WTC11 (cell line): ENCODE data around the gene UCHL1. TPM values are rescaled to one million over a fixed set of nuclear protein-coding genes. Genes with fewer than 3 reads are reported as not detected.

Source experiments
- ATAC-seq: fragments of 200-7000 bp; cut with Tn5 transposase; 2 replicates; pipeline ENCODE4 v1.10.0; 2021; ENCODE audit warnings: mild to moderate bottlenecking, moderate library complexity
- Bru-seq: library from RNA; stranded (reverse); fragments of 400-500 nt; gene quantifications from one replicate; lab custom pipeline; 2021; lab: Mats Ljungman, UMichigan
- CTCF ChIA-PET: fragments of 300-600 bp; sonication (Branson Sonifier 250); formaldehyde crosslinking; loops from one replicate; lab custom pipeline; 2021; ENCODE audit warnings: antibody characterized with exemption; lab: Charles Lee
- POLR2A ChIA-PET: fragments of 350-600 bp; sonication (Branson Sonifier 250); formaldehyde crosslinking; loops from one replicate; lab custom pipeline; 2021; ENCODE audit warnings: antibody characterized with exemption; lab: Charles Lee
- DNase-seq: peaks from one replicate; pipeline ENCODE4 v3.0.0; 2021; ENCODE audit warnings: low spot score
- H3K27ac Mint-ChIP-seq: 2 replicates; pipeline ENCODE4 v1.8.0; 2021; ENCODE audit warnings: mixed read lengths
- H3K27me3 Mint-ChIP-seq: 2 replicates; pipeline ENCODE4 v1.8.0; 2021; ENCODE audit warnings: low read depth, mild to moderate bottlenecking, moderate library complexity, mixed read lengths
- H3K36me3 Mint-ChIP-seq: 2 replicates; pipeline ENCODE4 v1.8.0; 2021; ENCODE audit warnings: mixed read lengths
- H3K4me1 Mint-ChIP-seq: 2 replicates; pipeline ENCODE4 v1.8.0; 2022; ENCODE audit warnings: mixed read lengths
- H3K4me3 Mint-ChIP-seq: 2 replicates; pipeline ENCODE4 v1.8.0; 2021; ENCODE audit warnings: mild to moderate bottlenecking, moderate library complexity, mixed read lengths
- H3K9me3 Mint-ChIP-seq: 2 replicates; pipeline ENCODE4 v1.8.0; 2021; ENCODE audit warnings: mixed read lengths
- ATF1 ChIP-seq: sonication (generic); formaldehyde crosslinking; IDR thresholded peaks from 2 replicates; pipeline ENCODE4 v1.8.1; 2023; ENCODE audit warnings: mild to moderate bottlenecking, moderate library complexity, missing genetic modification reagents
- ATF2 ChIP-seq: sonication (generic); formaldehyde crosslinking; IDR thresholded peaks from 2 replicates; pipeline ENCODE4 v1.8.1; 2022; ENCODE audit warnings: low read depth, missing genetic modification reagents, borderline replicate concordance
- ATF6 ChIP-seq: sonication (generic); formaldehyde crosslinking; IDR thresholded peaks from 2 replicates; pipeline ENCODE4 v1.8.1; 2023; ENCODE audit warnings: mild to moderate bottlenecking, missing genetic modification reagents
- E2F1 ChIP-seq: sonication (generic); formaldehyde crosslinking; IDR thresholded peaks from 2 replicates; pipeline ENCODE4 v1.8.0; 2022; ENCODE audit warnings: mild to moderate bottlenecking, missing genetic modification reagents
- E2F5 ChIP-seq: sonication (generic); formaldehyde crosslinking; IDR thresholded peaks from 2 replicates; pipeline ENCODE4 v1.8.1; 2022; ENCODE audit warnings: mild to moderate bottlenecking, moderate library complexity, missing genetic modification reagents
- HMGA2 ChIP-seq: fragments of 250-450 bp; sonication (Bioruptor Pico); IDR thresholded peaks from 2 replicates; pipeline ENCODE4 v1.4.0; 2021; ENCODE audit warnings: mild to moderate bottlenecking, moderate library complexity
- JAZF1 ChIP-seq: fragments of 250-450 bp; sonication (Bioruptor Pico); IDR thresholded peaks from 2 replicates; pipeline ENCODE4 v1.9.0; 2021; ENCODE audit warnings: moderate library complexity, mild to moderate bottlenecking, inconsistent platforms
- KAT7 ChIP-seq: sonication (generic); formaldehyde crosslinking; IDR thresholded peaks from 2 replicates; pipeline ENCODE4 v1.8.1; 2023; ENCODE audit warnings: missing genetic modification reagents, mild to moderate bottlenecking, borderline replicate concordance
- MLX ChIP-seq: sonication (generic); formaldehyde crosslinking; IDR thresholded peaks from 2 replicates; pipeline ENCODE4 v1.8.1; 2023; ENCODE audit warnings: mild to moderate bottlenecking, missing genetic modification reagents, moderate library complexity
- MYBL2 ChIP-seq: sonication (generic); formaldehyde crosslinking; IDR thresholded peaks from 2 replicates; pipeline ENCODE4 v1.8.1; 2023; ENCODE audit warnings: mild to moderate bottlenecking, moderate library complexity, missing genetic modification reagents
- NFE2L1 ChIP-seq: sonication (generic); formaldehyde crosslinking; IDR thresholded peaks from 2 replicates; pipeline ENCODE4 v1.8.1; 2023; ENCODE audit warnings: missing genetic modification reagents
- NR2C2 ChIP-seq: sonication (generic); formaldehyde crosslinking; IDR thresholded peaks from 2 replicates; pipeline ENCODE4 v1.8.0; 2022; ENCODE audit warnings: mild to moderate bottlenecking, missing genetic modification reagents
- SMAD3 ChIP-seq: sonication (generic); formaldehyde crosslinking; IDR thresholded peaks from 2 replicates; pipeline ENCODE4 v1.8.0; 2022; ENCODE audit warnings: missing genetic modification reagents, mild to moderate bottlenecking, borderline replicate concordance
- STAT6 ChIP-seq: sonication (generic); formaldehyde crosslinking; conservative IDR thresholded peaks from 2 replicates; pipeline ENCODE4 v1.8.1; 2023; ENCODE audit warnings: mild to moderate bottlenecking, low read depth, missing genetic modification reagents, moderate library complexity
- TEAD1 ChIP-seq: sonication (generic); formaldehyde crosslinking; IDR thresholded peaks from 2 replicates; pipeline ENCODE4 v1.8.0; 2022; ENCODE audit warnings: mild to moderate bottlenecking, missing genetic modification reagents
- TP53 ChIP-seq: sonication (generic); formaldehyde crosslinking; IDR thresholded peaks from 2 replicates; pipeline ENCODE4 v1.8.1; 2023; ENCODE audit warnings: mild to moderate bottlenecking, missing genetic modification reagents
- ZNF263 ChIP-seq: sonication (generic); formaldehyde crosslinking; IDR thresholded peaks from 2 replicates; pipeline ENCODE4 v1.8.1; 2022; ENCODE audit warnings: low read depth, mild to moderate bottlenecking, moderate library complexity, missing genetic modification reagents
- ZNF396 ChIP-seq: fragments of 250-450 bp; sonication (Bioruptor Pico); IDR thresholded peaks from 2 replicates; pipeline ENCODE4 v1.8.0; 2021; ENCODE audit warnings: mild to moderate bottlenecking, moderate library complexity, borderline replicate concordance
- ZNF512 ChIP-seq: sonication (generic); formaldehyde crosslinking; IDR thresholded peaks from 2 replicates; pipeline ENCODE4 v1.8.1; 2022; ENCODE audit warnings: missing genetic modification reagents, borderline replicate concordance
- long read RNA-seq, 3 experiments: library from RNA in 1 of 3; library from capped mRNA in 1 of 3; library from polyadenylated mRNA in 1 of 3; unstranded in 2 of 3; stranded (forward) in 1 of 3; transcript quantifications; one replicate each; pipeline ENCODE4 v2.0.0, GENCODE V29; 2021
- total RNA-seq: library from RNA; stranded (reverse); gene quantifications from 3 replicates; pipeline ENCODE4 v1.2.3, GENCODE V29; 2021

Gene UCHL1
- 487 to 548 TPM (median 488 TPM) in 3 replicates for total RNA-seq
- Bru-seq, nascent RNA, result percentile 99 among the genes with signal in this experiment
- long read RNA-seq, experiment 1, transcript UCHL1-202 (8 exons, 1,578 nt), result minor isoform, 91 of 539 reads
- long read RNA-seq, experiment 1, transcript UCHL1-209 (8 exons, 1,119 nt), result major isoform, 371 of 539 reads
- long read RNA-seq, experiment 1, transcript UCHL1-211 (6 exons, 862 nt), result minor isoform, 7 of 539 reads
- long read RNA-seq, experiment 1, partial matches to known transcripts, result 37 of 539 reads
- long read RNA-seq, experiment 1, other reads (novel, unspliced or antisense), result 33 of 539 reads
- long read RNA-seq, experiment 2, transcript UCHL1-209 (8 exons, 1,119 nt), result major isoform, 417 of 612 reads
- long read RNA-seq, experiment 2, transcript UCHL1-202 (8 exons, 1,578 nt), result minor isoform, 20 of 612 reads
- long read RNA-seq, experiment 2, transcript UCHL1-211 (6 exons, 862 nt), result minor isoform, 16 of 612 reads
- long read RNA-seq, experiment 2, partial matches to known transcripts, result 77 of 612 reads
- long read RNA-seq, experiment 2, other reads (novel, unspliced or antisense), result 81 of 612 reads
- long read RNA-seq, experiment 3, transcript UCHL1-209 (8 exons, 1,119 nt), result major isoform, 85 of 115 reads
- long read RNA-seq, experiment 3, partial matches to known transcripts, result 7 of 115 reads
- long read RNA-seq, experiment 3, other reads (novel, unspliced or antisense), result 21 of 115 reads

- Mint-ChIP-seq H3K27me3 (peaks cover 3% of the 10 kb centered on the region; the same call in 1 of the 2 replicates), H3K4me1 (peaks cover 32% of the 10 kb centered on the region), H3K4me3 (peak within 1 kb of the TSS; percentile 94), H3K27ac (peak within 1 kb of the TSS; percentile 80), H3K36me3 (peaks cover 43% of the 10 kb centered on the region), H3K9me3 (peaks cover 16% of the 10 kb centered on the region)
- DNase-seq (peak; percentile 96), ATAC-seq (peak; percentile 93)
- CTCF ChIA-PET, result interaction anchor here (0.6 to 3.9 kb wide), 13 partner anchors 24 to 416 kb away, joined by 3 to 14 read pairs (median 4); no protein-coding TSS in a partner anchor
- POLR2A ChIA-PET, result interaction anchor here (0.5 to 1.8 kb wide), 19 partner anchors 10 to 447 kb away, joined by 3 to 15 read pairs (median 3); partner anchors contain the start of gene APBB2
- TF ChIP-seq STAT6 (CRISPR knock-in tag), result no peak
- no peak for TF ChIP-seq ZNF396 (CRISPR knock-in tag)
- TF ChIP-seq HMGA2 (CRISPR knock-in tag), result no peak
- TF ChIP-seq ATF6 (CRISPR knock-in tag), result no peak
- TF ChIP-seq MLX (CRISPR knock-in tag), result 0 out of 2 replicates have a peak, but pooled peaks have one; percentile 41
- peak; percentile 62; the same call in 1 of the 2 replicates for TF ChIP-seq MYBL2
- TF ChIP-seq TP53 (CRISPR knock-in tag), result no peak
- TF ChIP-seq SMAD3 (CRISPR knock-in tag), result no peak
- TF ChIP-seq E2F1 (CRISPR knock-in tag), result peak; percentile 55; the same call in 1 of the 2 replicates
- TF ChIP-seq E2F5, result no peak; the same call in 1 of the 2 replicates
- peak; percentile 61; the same call in 1 of the 2 replicates for TF ChIP-seq ZNF263 (CRISPR knock-in tag)
- TF ChIP-seq ATF1 (CRISPR knock-in tag), result peak; percentile 73; the same call in 1 of the 2 replicates
- TF ChIP-seq NR2C2, result 0 out of 2 replicates have a peak, but pooled peaks have one; percentile 48
- TF ChIP-seq ATF2 (CRISPR knock-in tag), result no peak
- TF ChIP-seq NFE2L1 (CRISPR knock-in tag), result peak; percentile 63
- 0 out of 2 replicates have a peak, but pooled peaks have one; percentile 40 for TF ChIP-seq KAT7 (CRISPR knock-in tag)
- no peak for TF ChIP-seq ZNF512 (CRISPR knock-in tag)
- peak; percentile 90 for TF ChIP-seq TEAD1 (CRISPR knock-in tag)
- TF ChIP-seq JAZF1 (CRISPR knock-in tag), result no peak
Observed at GRCh38 chr4:41256740-41257256, at the start of gene UCHL1. Gene UCHL1, plus strand, starts transcription at chr4:41256928. Its CDS starts 49 bp downstream, at chr4:41256977.
